GM19023 (cell line): ENCODE results near the gene OOSP3.
"Not testable (repeated sequence)": the region's sequence is repeated elsewhere in the genome, so short reads cannot be mapped to it uniquely, and the experiment has no call there.

ENCODE experiments used
- ATAC-seq: cut with Tn5 transposase; IDR thresholded peaks from one replicate; pipeline ENCODE4 v1.9.1; 2021; ENCODE audit warnings: mild to moderate bottlenecking, moderate library complexity; ENCODE audit not compliant: unreplicated experiment

The OOSP3 gene

DNA sequence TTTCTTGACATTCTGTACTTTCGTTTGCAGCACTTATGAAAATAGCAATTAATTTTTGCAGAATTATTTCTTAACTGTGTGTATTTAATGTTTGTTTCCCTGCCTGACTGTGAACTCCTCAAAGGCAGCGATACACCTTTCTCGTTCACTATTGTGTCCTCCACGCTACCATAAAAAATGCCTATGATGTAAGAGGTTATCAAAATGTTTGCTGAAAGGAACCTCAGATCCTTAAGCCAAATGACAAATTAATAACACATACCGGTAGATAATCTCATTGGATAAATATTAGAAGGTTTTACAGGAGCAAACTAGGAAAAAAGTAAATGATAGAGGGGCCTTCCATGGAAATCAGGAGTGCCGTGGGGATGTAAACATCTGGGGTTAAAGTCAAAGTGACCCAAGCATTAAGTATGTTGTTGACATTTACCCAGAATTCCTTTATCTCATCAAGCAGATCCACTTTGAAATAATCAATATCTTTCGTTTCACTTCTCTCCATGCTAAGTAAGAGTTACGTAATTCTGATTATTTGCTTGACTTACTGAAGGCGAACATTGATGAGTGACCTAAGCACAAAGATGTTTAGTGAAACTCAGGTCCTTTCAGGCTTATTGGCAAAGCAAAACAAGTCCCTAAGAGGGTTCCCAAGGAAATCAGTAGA lies 2.6 kb upstream of the OOSP3 start:
- no peak for ATAC-seq

DNA sequence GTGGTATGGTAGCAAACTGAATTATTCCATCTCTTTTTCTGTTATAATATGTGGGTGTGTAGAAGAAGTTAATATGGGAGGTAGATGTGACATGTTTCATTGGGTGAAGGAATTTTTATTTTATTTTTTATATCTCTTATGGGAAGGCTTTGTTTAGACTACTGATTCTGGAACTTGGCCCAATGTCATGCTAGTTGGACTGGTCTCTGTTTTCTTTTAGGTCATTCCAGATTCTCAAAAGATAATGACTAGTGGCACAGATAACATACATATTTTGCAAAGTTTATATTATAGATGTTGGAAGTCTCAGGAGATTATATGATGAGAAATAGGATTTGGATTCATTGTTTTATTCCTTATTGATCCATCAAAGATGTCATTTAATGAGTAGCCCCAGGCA lies 1.3 kb upstream of the OOSP3 start:
- no peak for ATAC-seq

DNA sequence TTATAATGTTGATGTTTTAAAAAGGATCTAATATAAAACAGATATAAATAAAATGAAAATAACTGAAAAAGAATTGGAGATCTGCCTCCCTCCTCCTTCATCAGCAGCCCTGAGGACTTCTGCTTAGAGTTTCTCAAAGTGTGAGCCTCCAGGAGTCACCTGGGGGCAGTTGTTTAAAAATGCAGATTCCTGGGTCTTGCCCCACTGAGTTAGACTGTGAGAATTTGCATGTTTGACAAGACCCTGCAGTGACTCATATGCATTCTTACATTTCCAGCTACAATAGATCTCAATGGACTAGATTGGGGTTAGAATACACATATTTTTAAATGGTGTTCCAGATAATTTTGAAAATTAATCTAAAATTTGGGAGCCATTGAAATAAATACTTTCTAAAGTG lies 798 bp upstream of the OOSP3 start:
- ATAC-seq = no peak

DNA sequence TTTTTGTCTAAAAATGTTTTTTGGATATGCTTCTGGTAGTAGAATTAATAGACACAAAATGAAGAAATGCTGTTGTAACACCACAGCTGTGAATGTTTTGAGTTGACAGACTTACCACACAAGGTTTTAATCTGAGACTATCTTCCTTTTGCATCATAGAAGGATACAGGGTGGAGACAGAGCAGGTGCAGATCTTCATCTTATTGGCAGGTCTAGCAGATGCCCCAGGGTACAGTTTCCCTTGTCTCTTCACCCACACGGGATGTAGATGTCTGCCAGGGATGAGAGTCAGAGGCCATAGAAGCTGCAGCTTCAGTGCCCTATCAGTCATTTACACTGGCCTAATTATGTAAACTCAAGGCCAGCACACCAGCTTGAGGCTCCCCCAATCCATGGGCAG lies 985 bp downstream of the OOSP3 start:
- ATAC-seq = no peak

DNA sequence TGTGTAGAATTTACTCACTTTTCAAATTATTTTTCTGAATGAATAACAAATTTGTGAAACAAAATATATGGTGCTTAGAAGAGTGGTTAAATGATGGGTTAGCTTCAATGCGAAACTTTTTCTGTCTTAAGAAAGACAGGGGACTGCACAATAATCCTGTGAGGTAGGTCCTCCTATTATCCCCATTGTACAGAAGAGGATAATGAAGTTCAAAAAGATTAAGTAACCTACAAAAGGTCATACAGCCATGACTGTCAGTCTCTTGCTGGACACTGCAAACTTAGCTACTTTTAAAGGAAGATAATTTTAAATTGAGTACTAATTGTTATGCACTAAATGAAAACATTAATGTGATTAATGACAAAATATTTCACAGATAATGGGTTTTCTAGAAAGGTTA lies 5.0 kb downstream of the OOSP3 start:
- no peak for ATAC-seq

DNA sequence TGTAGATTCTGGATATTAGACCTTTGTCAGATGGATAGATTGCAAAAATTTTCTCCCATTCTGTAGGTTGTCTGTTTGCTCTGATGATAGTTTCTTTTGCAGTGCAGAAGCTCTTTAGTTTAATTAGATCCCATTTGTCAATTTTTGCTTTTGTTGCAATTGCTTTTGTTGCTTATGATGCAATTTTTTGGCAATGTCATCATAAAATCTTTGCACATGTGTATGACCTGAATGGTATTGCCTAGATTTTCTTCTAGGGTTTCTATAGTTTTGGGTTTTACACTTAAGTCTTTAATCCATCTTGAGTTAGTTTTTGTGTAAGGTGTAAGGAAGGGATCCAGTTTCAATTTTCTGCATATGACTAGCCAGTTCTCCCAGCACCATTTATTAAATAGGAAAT lies 8.6 kb downstream of the OOSP3 start:
- ATAC-seq = not testable (repeated sequence)

DNA sequence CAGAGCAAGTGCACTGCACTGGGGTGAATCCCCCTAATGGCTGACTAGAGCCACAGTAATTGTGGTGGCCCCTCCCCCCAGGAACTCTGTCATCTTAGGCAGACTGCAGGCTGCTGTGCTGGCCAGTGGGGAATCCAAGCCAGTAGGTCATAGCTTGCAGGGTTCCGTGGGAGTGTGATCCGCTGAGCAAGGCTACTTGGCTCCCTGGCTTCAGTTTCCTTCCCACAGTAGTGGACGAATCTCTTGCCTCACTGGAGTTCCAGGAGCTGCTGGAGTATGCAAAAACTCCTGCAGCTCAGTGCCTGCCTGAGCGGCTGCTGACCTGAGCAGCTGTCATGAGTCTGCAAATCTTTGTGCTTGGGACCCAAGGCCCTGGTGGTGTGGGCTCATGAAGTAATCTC lies 13.2 kb downstream of the OOSP3 start:
- no peak for ATAC-seq

DNA sequence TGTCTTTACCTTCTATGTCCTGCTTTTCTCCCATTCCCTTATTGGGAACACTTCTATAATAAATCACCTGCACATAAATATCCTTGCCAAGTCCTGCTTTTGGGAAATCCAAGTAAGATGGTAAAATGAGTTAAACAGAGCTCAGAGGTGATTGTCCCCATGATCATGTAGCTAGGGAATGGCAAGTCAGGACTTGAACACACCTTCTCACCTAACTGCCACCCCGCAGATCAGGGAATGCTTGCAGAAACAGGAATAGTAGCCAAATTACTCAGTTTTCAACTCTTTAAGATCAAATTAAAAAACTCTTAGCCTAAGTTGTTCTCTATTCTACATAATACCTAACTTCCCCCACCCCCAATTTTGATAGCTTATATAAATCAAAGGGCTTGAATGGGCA lies 16.0 kb downstream of the OOSP3 start:
- no peak for ATAC-seq

DNA sequence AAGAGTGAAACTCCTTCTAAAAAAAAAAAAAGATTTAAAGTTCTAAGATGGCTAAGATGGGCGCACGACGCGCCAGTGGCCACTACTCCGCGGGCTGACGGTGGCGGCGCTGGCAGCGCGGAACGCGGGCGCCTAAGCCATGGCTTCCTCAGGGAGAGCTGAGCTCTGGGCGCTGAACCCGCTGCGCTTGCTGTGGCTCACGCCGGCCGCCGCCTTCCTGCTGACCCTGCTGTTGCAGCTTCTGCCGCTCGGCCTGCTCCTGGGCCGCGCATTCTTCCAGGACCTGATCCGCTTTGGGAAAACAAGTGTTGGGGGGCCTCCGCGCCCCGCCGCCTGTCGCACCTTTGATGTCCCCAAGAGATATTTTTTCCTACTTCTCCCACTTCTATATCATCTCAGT lies 19.5 kb downstream of the OOSP3 start:
- no peak for ATAC-seq

DNA sequence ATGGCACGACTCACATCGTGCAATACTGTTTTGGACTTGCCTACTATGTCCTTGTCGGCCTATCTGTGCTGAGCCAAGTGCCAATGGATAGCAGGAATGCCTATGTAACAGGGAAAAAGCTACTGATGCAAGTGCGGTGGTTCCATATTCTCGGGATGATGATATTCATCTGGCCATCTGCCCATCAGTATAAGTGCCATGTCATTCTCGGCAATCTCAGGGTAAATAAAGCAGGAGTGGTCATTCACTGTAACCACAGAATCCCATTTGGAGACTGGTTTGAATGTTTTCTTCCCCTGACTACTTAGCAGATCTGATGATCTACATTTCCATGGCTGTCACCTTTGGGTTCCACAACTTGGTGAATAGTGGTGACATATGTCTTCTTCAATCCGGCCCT lies 20.1 kb downstream of the OOSP3 start:
- no peak for ATAC-seq

DNA sequence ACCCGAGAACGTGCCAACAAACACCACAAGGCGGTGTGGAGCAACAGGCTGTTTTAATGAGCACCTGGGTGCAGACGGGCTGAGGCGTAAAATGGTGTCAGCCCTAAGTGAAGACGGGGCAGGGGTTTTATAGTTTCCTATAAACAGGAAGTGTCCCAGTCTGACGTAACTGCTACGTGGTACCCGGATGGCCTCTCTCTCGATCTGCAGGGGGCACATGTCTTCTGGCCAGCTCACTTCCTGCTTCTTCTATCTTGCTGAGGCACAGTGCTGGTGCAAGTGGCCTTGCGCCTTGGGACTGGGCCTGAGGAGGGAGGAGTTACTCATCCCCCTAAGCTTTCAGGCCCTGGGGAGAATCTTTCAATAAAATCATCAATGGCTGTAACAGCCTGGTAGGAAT lies 20.9 kb downstream of the OOSP3 start:
- ATAC-seq = no peak

DNA sequence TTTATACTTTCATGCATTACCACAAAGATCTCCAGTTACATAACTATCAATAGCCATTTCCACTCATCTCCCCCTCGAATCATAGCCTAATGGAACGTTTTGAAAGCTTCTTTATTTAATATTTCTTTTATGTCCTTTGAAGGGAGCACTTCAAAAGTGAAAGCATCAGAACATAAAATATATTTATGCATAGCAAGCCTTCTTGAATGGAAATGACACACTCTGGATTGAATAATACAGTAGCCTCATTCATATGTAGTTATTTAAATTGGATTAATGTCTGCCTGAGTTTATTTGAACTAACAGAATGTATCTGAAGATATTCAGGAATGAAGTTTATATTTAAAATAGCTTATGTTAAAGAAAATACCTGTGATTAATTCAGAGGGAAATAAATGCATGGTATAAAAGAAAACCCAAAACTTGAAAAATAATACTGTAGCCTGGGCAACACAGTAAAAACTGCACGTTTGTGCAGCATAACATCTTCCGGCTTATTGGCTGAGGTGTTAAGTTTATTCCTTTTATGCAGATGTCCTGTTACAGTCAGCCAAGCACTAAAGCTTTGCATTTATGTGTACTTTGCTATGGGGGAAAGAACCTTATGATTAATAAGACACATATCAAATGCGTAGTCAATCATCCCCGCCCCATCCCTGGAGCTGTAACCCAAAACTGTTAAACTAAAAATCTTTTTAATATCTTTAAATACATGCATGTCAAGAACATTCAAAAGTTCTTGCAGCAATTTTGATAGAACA lies 22.0 kb downstream of the OOSP3 start:
- no peak for ATAC-seq

DNA sequence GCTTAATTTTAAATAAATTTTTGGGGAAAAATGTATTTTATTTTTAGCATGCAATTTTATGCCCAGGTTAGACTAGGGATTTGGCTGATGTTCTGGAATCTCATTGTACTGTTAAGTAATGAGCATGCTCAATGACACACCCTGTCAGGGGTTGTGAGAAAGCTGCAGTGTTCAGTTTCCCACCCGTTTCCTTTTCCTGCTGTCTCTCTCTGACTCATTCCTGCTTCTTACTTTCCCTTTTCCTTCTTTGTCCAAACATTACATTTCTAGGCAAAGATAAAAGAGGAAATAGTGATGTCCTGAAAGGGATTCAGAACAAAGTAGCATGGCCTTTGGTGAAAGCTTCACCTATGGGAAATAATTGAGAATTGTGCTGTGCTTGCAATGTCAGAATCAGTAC lies 22.7 kb downstream of the OOSP3 start:
- ATAC-seq = no peak

DNA sequence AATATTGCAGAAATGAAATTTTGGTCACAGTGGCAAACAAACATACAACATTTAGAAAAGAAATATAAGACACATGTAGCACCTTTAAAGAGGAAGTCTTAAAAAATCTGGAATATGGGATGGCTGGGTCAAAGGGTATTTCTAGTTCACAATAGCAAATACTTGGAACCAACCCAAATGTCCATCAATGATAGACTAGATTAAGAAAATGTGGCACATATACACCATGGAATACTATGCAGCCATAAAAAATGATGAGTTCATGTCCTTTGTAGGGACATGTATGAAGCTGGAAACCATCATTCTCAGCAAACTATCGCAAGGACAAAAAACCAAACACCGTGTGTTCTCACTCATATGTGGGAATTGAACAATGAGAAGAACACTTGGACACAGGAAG lies 25.0 kb downstream of the OOSP3 start:
- ATAC-seq = not testable (repeated sequence)

DNA sequence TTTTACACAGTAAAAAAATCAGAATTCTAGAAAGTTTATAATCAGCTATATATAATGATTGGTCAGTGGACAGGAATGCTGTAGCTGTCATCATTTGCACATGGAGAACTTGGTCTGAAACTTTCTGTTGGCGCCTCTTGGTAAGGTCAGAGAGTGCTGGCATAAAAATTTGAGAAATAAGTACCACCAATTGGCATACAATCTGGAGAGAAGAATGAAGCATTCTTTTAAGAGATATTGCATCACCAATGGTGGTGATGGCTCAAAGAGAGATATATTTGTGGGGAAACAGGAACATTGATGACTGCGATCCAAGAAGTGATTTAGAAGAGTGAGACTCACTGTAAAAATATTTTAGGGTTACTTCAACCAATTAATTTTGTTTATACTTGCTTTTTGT lies 39.9 kb downstream of the OOSP3 start:
- ATAC-seq = no peak

DNA sequence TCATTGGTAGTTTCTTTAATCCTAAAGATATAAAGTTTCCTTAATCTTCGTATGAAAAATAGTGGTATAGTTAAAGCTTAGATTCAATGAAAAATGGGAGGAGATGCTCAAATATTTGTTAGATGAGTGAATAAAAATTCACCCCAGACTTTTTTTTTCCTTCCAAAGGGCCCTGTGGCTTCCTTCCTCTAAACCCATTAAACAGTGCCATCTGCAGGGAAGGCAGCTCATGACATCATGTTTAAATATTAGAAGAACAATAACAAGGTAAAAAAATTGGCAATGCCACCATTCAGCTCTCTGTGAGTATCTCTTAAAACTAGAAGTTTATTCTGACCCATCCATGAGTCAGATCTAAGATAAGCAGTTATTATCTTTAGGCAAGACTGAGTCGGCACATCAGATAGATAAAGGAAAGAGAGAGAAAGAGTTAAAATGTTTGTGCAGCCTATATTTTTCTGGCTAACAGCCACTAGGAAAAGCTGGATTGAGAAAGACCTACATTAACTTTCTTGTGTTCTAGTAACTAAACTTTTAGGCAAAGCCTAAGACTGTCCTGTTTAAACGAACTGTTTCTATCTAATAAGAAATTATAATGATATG lies 40.5 kb downstream of the OOSP3 start:
- ATAC-seq = no peak

DNA sequence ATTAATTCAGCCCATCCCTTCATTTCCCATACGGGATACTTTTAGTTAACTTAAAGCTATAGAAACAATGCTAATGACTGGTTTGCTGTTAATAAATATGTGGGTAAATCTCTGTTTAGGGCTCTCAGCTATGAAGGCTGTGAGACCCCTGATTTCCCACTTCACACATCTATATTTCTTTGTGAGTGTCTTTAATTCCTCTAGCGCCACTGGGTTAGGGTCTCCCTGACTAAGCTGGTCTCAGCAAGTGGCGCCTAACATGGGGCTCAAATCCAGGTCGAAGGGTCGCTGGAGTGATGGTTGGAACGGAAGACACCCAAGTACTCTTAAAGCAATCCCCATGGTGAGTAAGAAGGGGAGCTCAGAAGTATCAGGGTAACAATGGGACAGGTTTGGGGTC lies 45.2 kb downstream of the OOSP3 start:
- no peak for ATAC-seq

DNA sequence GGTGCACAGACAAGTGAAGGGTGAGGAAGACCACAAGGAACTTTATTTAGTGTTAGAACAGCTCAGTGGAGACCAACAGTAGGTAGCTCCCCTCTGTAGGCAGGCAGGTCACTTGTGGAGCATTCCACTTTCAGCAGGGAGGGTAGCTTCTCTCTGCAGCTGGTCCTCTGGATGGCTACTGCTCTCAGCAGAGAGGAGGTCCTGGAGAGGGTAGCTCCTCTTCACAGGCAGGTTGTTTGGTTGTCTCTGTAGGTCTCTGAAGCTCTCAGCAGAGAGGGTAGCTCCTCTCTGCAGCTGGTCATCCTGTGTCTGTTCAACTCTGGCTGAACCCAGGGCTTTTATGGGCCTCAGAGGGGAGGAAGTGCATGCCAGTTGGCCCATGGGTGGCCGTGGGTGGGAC lies 53.1 kb downstream of the OOSP3 start:
- ATAC-seq = no peak

DNA sequence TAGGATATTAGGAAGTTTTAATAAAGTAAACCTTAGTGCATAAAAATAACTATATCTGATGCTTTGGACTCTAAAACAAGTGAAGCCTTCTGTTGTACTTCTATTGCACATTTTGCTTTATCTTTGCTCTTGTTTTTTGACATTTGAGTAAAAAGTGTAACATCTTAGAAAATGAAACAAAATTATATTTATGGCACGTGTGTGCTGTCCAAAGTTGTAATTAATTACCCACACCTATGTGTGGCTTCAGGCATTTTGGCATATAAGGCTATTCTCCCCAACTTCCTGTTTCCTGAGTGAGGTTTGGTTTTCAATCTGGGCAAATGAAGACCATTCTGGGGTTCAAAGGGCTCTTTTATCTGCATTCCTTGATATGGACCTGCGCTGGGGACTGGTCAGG lies 59.5 kb downstream of the OOSP3 start, which contains the start of gene OOSP1:
Gene OOSP1 (plus strand): TSS at position 301 of the 400 bp plus-strand sequence. CDS start 23 bp downstream, at position 324.
- no peak for ATAC-seq

DNA sequence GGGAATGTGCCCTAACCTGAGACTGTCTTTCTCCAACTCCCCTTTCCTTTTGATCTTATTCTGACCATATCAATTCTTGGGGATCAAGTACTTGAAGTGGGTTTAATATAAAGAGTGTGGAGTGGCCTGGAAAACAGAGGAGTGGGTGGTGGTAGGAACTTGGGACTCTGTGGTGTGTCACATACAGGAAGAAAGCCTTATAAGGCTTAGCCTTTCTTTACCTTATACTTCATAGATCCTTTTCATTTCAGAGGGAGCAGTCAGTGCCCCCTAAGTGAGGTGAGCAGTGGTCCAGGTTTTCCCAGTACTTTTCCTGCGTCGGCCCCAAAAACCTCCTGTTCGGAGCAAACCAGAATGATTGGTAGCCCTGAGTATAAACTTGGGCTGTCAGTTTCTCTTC lies 60.1 kb downstream of the OOSP3 start:
- ATAC-seq = no peak

DNA sequence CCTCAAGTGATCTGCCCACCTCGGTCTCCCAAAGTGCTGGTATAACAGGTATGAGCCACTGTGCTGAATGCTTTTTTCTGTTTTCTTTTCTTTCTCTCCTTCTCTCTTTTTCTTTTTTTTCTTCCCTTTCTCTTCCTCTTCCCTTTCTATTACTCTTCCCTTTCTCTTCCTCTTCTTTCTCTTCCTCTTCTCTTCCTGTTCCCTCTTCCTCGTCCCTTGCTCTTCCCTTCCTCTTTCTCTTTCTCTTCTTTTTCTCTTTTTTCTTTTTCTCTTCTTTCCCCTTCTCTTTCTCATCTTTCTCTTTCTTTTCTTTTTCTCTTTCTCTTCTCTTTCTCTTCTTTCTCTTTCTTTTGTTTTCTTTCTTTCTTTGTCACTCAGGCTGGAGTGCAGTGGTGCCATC lies 60.9 kb downstream of the OOSP3 start:
- no peak for ATAC-seq

DNA sequence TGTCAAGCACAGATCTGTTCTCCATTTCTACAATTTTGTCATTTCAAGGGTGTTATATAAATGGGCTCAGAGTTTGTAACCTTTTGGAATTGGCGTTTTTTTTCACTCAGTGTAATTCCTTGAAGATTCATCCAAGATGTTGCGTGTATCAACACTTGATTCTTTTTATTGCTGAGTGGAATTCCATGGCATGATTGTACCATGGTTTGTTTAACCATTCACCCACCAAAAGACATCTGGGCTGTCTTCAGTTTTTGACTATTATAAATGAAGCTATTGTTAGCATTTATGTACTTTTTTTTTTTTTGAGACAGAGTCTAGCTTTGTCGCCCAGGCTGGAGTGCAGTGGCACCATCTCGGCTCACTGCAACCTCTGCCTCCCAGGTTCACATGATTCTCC lies 62.5 kb downstream of the OOSP3 start:
- ATAC-seq = no peak
